Neural progenitor cell (in vitro differentiated cells): ENCODE measurements around the gene S100A3. TPM values are rescaled to one million over a fixed set of nuclear protein-coding genes. Genes with fewer than 3 reads are reported as not detected.
"Not testable (repeated sequence)": the region's sequence is repeated elsewhere in the genome, so short reads cannot be mapped to it uniquely, and the experiment has no call there.

Experiments
- DNase-seq: peaks from one replicate; pipeline ENCODE4 v3.0.0-alpha.2; 2016; ENCODE audit warnings: low spot score
- H2AFZ ChIP-seq: fragments of 200-600 bp; sonication (generic); replicated peaks from 2 replicates; pipeline ENCODE4 v1.6.1; 2016; ENCODE audit warnings: antibody characterized with exemption
- H3F3A ChIP-seq: fragments of 200-600 bp; sonication (generic); 2 replicates; pipeline ENCODE4 v1.6.1; 2016; ENCODE audit warnings: antibody characterized with exemption, low read depth
- H3K27ac ChIP-seq: fragments of 200-600 bp; sonication (generic); 2 replicates; pipeline ENCODE4 v1.5.1; 2016; ENCODE audit warnings: mild to moderate bottlenecking
- H3K27me3 ChIP-seq: fragments of 200-600 bp; sonication (generic); 2 replicates; pipeline ENCODE4 v1.6.1; 2016; ENCODE audit warnings: mild to moderate bottlenecking, moderate library complexity
- H3K36me3 ChIP-seq: fragments of 200-600 bp; sonication (generic); 2 replicates; pipeline ENCODE4 v1.5.1; 2016
- H3K4me1 ChIP-seq: fragments of 200-600 bp; sonication (generic); 2 replicates; pipeline ENCODE4 v1.6.1; 2016; ENCODE audit warnings: mixed run types
- H3K4me2 ChIP-seq: fragments of 200-600 bp; sonication (generic); 2 replicates; pipeline ENCODE4 v1.6.1; 2016
- H3K4me3 ChIP-seq: fragments of 200-600 bp; sonication (generic); 2 replicates; pipeline ENCODE4 v1.5.1; 2016
- H3K79me2 ChIP-seq: fragments of 200-600 bp; sonication (generic); 2 replicates; pipeline ENCODE4 v1.6.1; 2016; ENCODE audit warnings: low read depth
- H3K9ac ChIP-seq: fragments of 200-600 bp; sonication (generic); 2 replicates; pipeline ENCODE4 v1.6.1; 2016
- H3K9me3 ChIP-seq: fragments of 200-600 bp; sonication (generic); 2 replicates; pipeline ENCODE4 v1.5.1; 2016; ENCODE audit warnings: low read depth
- H4K20me1 ChIP-seq: fragments of 200-600 bp; sonication (generic); 2 replicates; pipeline ENCODE4 v1.6.1; 2016; ENCODE audit warnings: low read depth
- H3K27ac Mint-ChIP-seq: 3 replicates; pipeline ENCODE4 v1.8.0; 2021; ENCODE audit warnings: mixed read lengths
- H3K27me3 Mint-ChIP-seq: 2 replicates; pipeline ENCODE4 v1.8.0; 2022; ENCODE audit warnings: low read depth, mild to moderate bottlenecking, inconsistent platforms, moderate library complexity, mixed read lengths; ENCODE audit not compliant: insufficient read depth
- H3K36me3 Mint-ChIP-seq: 3 replicates; pipeline ENCODE4 v1.8.0; 2021; ENCODE audit warnings: mixed read lengths
- H3K4me1 Mint-ChIP-seq: 3 replicates; pipeline ENCODE4 v1.8.0; 2021; ENCODE audit warnings: mixed read lengths
- H3K4me3 Mint-ChIP-seq: 3 replicates; pipeline ENCODE4 v1.8.0; 2021; ENCODE audit warnings: mild to moderate bottlenecking, moderate library complexity, mixed read lengths
- H3K9me3 Mint-ChIP-seq: 3 replicates; pipeline ENCODE4 v1.8.0; 2020; ENCODE audit warnings: mixed read lengths
- EZH2 ChIP-seq: fragments of 200-600 bp; sonication (generic); IDR thresholded peaks from 2 replicates; pipeline ENCODE4 v1.6.1; 2017; ENCODE audit warnings: antibody characterized with exemption, mild to moderate bottlenecking, moderate library complexity
- EZH2phosphoT487 ChIP-seq: fragments of 200-600 bp; sonication (generic); IDR thresholded peaks from 2 replicates; pipeline ENCODE4 v1.6.1; 2017; ENCODE audit warnings: antibody characterized with exemption
- total RNA-seq: library from RNA; depleted of rRNA; stranded (reverse); fragments of >200 nt; gene quantifications from 2 replicates; pipeline ENCODE4 v1.2.3, GENCODE V29; 2015; ENCODE audit warnings: low replicate concordance
- TF ChIP-seq, protein P1 (sequence below): fragments of 200-600 bp; sonication (generic); IDR thresholded peaks from 2 replicates; pipeline ENCODE4 v1.5.1; 2017; ENCODE audit warnings: antibody characterized with exemption, mild to moderate bottlenecking

The S100A3 gene
- total RNA-seq, 1 donor from 2014 or later = not detected

DNA sequence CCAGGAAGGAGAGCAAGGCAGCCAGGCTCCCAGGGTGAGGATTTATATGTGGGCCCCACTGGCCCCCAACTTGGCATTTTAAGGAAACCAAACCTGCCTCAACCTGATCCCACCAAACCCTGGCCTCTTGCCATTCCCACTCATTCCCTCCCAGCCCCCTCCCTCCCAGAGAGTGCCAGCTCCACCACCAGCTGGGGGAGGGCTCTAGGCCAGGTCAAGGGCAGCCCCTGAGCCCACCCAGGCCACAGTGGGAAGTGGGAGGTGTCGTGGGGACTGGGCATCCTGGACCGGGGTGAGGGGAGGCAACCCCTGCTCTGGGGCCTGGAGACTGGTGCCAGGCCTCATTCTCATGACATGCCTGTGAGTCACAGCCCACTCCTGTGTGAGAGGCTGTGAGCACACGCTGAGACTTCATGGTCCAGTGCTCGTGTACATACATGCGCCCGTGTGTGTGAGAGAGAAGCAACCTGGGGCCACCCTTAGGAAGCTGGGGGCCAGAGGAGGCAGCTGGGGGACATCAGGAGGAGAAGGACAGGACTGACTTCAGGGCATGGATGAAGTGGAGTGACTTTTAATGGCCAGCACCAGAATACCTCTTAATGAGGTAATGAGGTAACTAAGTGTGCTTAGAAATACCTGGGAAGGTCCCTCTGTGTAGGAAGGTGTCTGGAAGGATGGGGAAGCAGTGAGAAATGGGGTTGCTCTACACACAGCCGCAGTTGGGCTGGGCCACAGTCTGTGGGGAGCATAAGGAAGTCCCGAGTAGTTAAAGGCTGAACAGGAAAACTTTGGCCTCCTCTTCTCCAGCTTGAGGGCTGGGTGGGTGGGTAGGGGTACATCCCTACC lies 16.7 kb upstream of the S100A3 start, which contains the start of gene S100A2:
S100A2 (minus strand) TSS at position 316 of the 846 bp plus-strand sequence. CDS start 1,967 bp downstream, outside the sequence.
- H3K9ac ChIP-seq = no peak within 1 kb of the TSS
- H2AFZ ChIP-seq = peak within 1 kb of the TSS; percentile 23
- no peak within 1 kb of the TSS for H3K27ac ChIP-seq
- H3K27me3 ChIP-seq = no peaks in the 10 kb centered on the region
- no peak within 1 kb of the TSS for H3K4me2 ChIP-seq
- peaks cover 17% of the 10 kb centered on the region for H3K27me3 Mint-ChIP-seq
- no peaks in the 10 kb centered on the region for H3F3A ChIP-seq
- no peaks in the 10 kb centered on the region for H3K9me3 Mint-ChIP-seq
- TF ChIP-seq EZH2phosphoT487 (no peak), EZH2 (no peak)
- TF ChIP-seq, protein P1, sequence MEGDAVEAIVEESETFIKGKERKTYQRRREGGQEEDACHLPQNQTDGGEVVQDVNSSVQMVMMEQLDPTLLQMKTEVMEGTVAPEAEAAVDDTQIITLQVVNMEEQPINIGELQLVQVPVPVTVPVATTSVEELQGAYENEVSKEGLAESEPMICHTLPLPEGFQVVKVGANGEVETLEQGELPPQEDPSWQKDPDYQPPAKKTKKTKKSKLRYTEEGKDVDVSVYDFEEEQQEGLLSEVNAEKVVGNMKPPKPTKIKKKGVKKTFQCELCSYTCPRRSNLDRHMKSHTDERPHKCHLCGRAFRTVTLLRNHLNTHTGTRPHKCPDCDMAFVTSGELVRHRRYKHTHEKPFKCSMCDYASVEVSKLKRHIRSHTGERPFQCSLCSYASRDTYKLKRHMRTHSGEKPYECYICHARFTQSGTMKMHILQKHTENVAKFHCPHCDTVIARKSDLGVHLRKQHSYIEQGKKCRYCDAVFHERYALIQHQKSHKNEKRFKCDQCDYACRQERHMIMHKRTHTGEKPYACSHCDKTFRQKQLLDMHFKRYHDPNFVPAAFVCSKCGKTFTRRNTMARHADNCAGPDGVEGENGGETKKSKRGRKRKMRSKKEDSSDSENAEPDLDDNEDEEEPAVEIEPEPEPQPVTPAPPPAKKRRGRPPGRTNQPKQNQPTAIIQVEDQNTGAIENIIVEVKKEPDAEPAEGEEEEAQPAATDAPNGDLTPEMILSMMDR = no peak
- peak within 1 kb of the TSS; percentile 97 for H3K27ac Mint-ChIP-seq
- peaks cover 17% of the 10 kb centered on the region for H3K4me1 ChIP-seq
- peaks cover 40% of the 10 kb centered on the region for H3K4me1 Mint-ChIP-seq
- H4K20me1 ChIP-seq = no peaks in the 10 kb centered on the region
- H3K4me3 ChIP-seq = no peak within 1 kb of the TSS
- no peaks in the 10 kb centered on the region for H3K79me2 ChIP-seq
- DNase-seq = no peak
- H3K9me3 ChIP-seq = no peaks in the 10 kb centered on the region
- H3K4me3 Mint-ChIP-seq = peak within 1 kb of the TSS; percentile 52
- no peaks in the 10 kb centered on the region for H3K36me3 ChIP-seq
- no peaks in the 10 kb centered on the region for H3K36me3 Mint-ChIP-seq

DNA sequence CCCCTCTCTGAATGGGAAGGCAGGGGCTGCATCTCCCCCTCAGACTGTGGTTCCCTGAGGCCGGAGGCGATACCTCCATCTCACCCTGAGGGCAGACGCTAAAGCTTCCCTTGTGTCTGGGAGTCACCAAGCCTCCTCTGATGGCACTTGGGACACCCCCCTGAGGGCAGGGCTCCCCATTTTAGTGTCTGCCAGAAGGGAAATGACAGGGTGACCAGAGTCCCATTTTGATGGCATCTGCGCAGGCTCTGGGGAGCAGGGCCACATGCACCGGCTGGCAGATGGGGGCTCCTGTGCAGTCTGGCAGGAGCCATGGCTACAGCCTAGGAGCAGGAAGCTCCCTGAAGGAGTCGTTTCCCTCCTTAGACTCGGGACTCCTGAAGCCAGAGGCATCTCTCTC lies 14.9 kb upstream of the S100A3 start:
- Mint-ChIP-seq H3K27ac (no peak overlapping the region), H3K36me3 (no peaks in the 10 kb centered on the region)
- no peaks in the 10 kb centered on the region for H3K36me3 ChIP-seq

GRCh38 chr1:153563483-153563901 lies 14.4 kb upstream of the S100A3 start:
- Histone ChIP-seq H3F3A (no peaks in the 10 kb centered on the region), H3K9me3 (no peaks in the 10 kb centered on the region), H3K4me2 (no peak overlapping the region), H3K4me3 (no peak overlapping the region), H3K4me1 (peaks cover 17% of the 10 kb centered on the region), H4K20me1 (no peaks in the 10 kb centered on the region), H3K79me2 (no peaks in the 10 kb centered on the region), H3K36me3 (no peaks in the 10 kb centered on the region), H3K27me3 (no peaks in the 10 kb centered on the region), H2AFZ (no peak overlapping the region), H3K27ac (no peak overlapping the region), H3K9ac (no peak overlapping the region)
- no peak for DNase-seq
- Mint-ChIP-seq H3K27ac (peak overlapping the region; percentile 81), H3K27me3 (peaks cover 13% of the 10 kb centered on the region), H3K9me3 (no peaks in the 10 kb centered on the region), H3K4me1 (peaks cover 30% of the 10 kb centered on the region), H3K4me3 (no peak overlapping the region), H3K36me3 (no peaks in the 10 kb centered on the region)
- TF ChIP-seq, protein P1 = no peak
- TF ChIP-seq EZH2 = no peak
- TF ChIP-seq EZH2phosphoT487 = no peak

More for the DNA sequence above, 14.9 kb upstream of the S100A3 start:
- TF ChIP-seq, protein P1 = no peak
- no peak for TF ChIP-seq EZH2phosphoT487
- no peak for TF ChIP-seq EZH2
- H3K4me1 ChIP-seq = peaks cover 17% of the 10 kb centered on the region
- Mint-ChIP-seq H3K27me3 (peaks cover 13% of the 10 kb centered on the region), H3K4me3 (no peak overlapping the region), H3K4me1 (peaks cover 34% of the 10 kb centered on the region), H3K9me3 (no peaks in the 10 kb centered on the region)
- H2AFZ ChIP-seq = no peak overlapping the region
- H3K79me2 ChIP-seq = no peaks in the 10 kb centered on the region
- no peaks in the 10 kb centered on the region for H3K9me3 ChIP-seq
- no peaks in the 10 kb centered on the region for H3K27me3 ChIP-seq
- no peak overlapping the region for H3K4me2 ChIP-seq
- H3K9ac ChIP-seq = no peak overlapping the region
- H3K27ac ChIP-seq = no peak overlapping the region
- H3F3A ChIP-seq = no peaks in the 10 kb centered on the region
- no peaks in the 10 kb centered on the region for H4K20me1 ChIP-seq
- DNase-seq = no peak
- H3K4me3 ChIP-seq = no peak overlapping the region

DNA sequence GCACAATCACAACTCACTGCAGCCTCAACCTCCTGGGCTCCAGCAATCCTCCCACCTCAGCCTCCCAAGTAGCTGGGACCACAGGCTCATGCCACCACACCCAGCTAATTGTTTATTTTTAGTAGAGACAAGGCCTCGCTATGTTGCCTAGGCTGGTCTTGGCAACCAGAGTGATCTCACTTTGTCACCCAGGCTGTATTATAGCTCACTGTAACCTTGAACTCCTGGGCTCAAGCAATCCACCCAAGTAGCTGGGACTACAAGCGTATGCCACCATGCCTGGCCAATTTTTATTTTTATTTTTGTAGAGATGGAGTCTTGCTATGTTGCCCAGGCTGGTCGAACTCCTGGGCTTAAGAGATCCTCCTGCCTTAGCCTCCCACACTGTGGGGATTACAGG lies 13.0 kb upstream of the S100A3 start:
- not testable (repeated sequence) for H3K27me3 ChIP-seq, DNase-seq, H3K9me3 ChIP-seq, H3K27ac Mint-ChIP-seq, H2AFZ ChIP-seq, H3K27ac ChIP-seq, H3K4me3 ChIP-seq, H3K9me3 Mint-ChIP-seq, H3K4me1 ChIP-seq, H3K36me3 ChIP-seq, H4K20me1 ChIP-seq, H3K9ac ChIP-seq, H3K4me2 ChIP-seq, H3K36me3 Mint-ChIP-seq, H3K79me2 ChIP-seq, H3F3A ChIP-seq, H3K4me3 Mint-ChIP-seq
- H3K27me3 Mint-ChIP-seq = peaks cover 10% of the 10 kb centered on the region
- H3K4me1 Mint-ChIP-seq = peaks cover 18% of the 10 kb centered on the region
